Neural progenitor cell (in vitro differentiated cells): Measurements from ENCODE around the gene ZNF277. TPM values are rescaled to one million over a fixed set of nuclear protein-coding genes. Genes with fewer than 3 reads are reported as not detected.

Experiments
- DNase-seq: peaks from one replicate; pipeline ENCODE4 v3.0.0-alpha.2; 2016; ENCODE audit warnings: low spot score
- H2AFZ ChIP-seq: fragments of 200-600 bp; sonication (generic); replicated peaks from 2 replicates; pipeline ENCODE4 v1.6.1; 2016; ENCODE audit warnings: antibody characterized with exemption
- H3F3A ChIP-seq: fragments of 200-600 bp; sonication (generic); 2 replicates; pipeline ENCODE4 v1.6.1; 2016; ENCODE audit warnings: antibody characterized with exemption, low read depth
- H3K27ac ChIP-seq: fragments of 200-600 bp; sonication (generic); 2 replicates; pipeline ENCODE4 v1.5.1; 2016; ENCODE audit warnings: mild to moderate bottlenecking
- H3K27me3 ChIP-seq: fragments of 200-600 bp; sonication (generic); 2 replicates; pipeline ENCODE4 v1.6.1; 2016; ENCODE audit warnings: mild to moderate bottlenecking, moderate library complexity
- H3K36me3 ChIP-seq: fragments of 200-600 bp; sonication (generic); 2 replicates; pipeline ENCODE4 v1.5.1; 2016
- H3K4me1 ChIP-seq: fragments of 200-600 bp; sonication (generic); 2 replicates; pipeline ENCODE4 v1.6.1; 2016; ENCODE audit warnings: mixed run types
- H3K4me2 ChIP-seq: fragments of 200-600 bp; sonication (generic); 2 replicates; pipeline ENCODE4 v1.6.1; 2016
- H3K4me3 ChIP-seq: fragments of 200-600 bp; sonication (generic); 2 replicates; pipeline ENCODE4 v1.5.1; 2016
- H3K79me2 ChIP-seq: fragments of 200-600 bp; sonication (generic); 2 replicates; pipeline ENCODE4 v1.6.1; 2016; ENCODE audit warnings: low read depth
- H3K9ac ChIP-seq: fragments of 200-600 bp; sonication (generic); 2 replicates; pipeline ENCODE4 v1.6.1; 2016
- H3K9me3 ChIP-seq: fragments of 200-600 bp; sonication (generic); 2 replicates; pipeline ENCODE4 v1.5.1; 2016; ENCODE audit warnings: low read depth
- H4K20me1 ChIP-seq: fragments of 200-600 bp; sonication (generic); 2 replicates; pipeline ENCODE4 v1.6.1; 2016; ENCODE audit warnings: low read depth
- H3K27ac Mint-ChIP-seq: 3 replicates; pipeline ENCODE4 v1.8.0; 2021; ENCODE audit warnings: mixed read lengths
- H3K27me3 Mint-ChIP-seq: 2 replicates; pipeline ENCODE4 v1.8.0; 2022; ENCODE audit warnings: low read depth, mild to moderate bottlenecking, inconsistent platforms, moderate library complexity, mixed read lengths; ENCODE audit not compliant: insufficient read depth
- H3K36me3 Mint-ChIP-seq: 3 replicates; pipeline ENCODE4 v1.8.0; 2021; ENCODE audit warnings: mixed read lengths
- H3K4me1 Mint-ChIP-seq: 3 replicates; pipeline ENCODE4 v1.8.0; 2021; ENCODE audit warnings: mixed read lengths
- H3K4me3 Mint-ChIP-seq: 3 replicates; pipeline ENCODE4 v1.8.0; 2021; ENCODE audit warnings: mild to moderate bottlenecking, moderate library complexity, mixed read lengths
- H3K9me3 Mint-ChIP-seq: 3 replicates; pipeline ENCODE4 v1.8.0; 2020; ENCODE audit warnings: mixed read lengths
- EZH2 ChIP-seq: fragments of 200-600 bp; sonication (generic); IDR thresholded peaks from 2 replicates; pipeline ENCODE4 v1.6.1; 2017; ENCODE audit warnings: antibody characterized with exemption, mild to moderate bottlenecking, moderate library complexity
- EZH2phosphoT487 ChIP-seq: fragments of 200-600 bp; sonication (generic); IDR thresholded peaks from 2 replicates; pipeline ENCODE4 v1.6.1; 2017; ENCODE audit warnings: antibody characterized with exemption
- total RNA-seq: library from RNA; depleted of rRNA; stranded (reverse); fragments of >200 nt; gene quantifications from 2 replicates; pipeline ENCODE4 v1.2.3, GENCODE V29; 2015; ENCODE audit warnings: low replicate concordance
- TF ChIP-seq, protein P1 (sequence below): fragments of 200-600 bp; sonication (generic); IDR thresholded peaks from 2 replicates; pipeline ENCODE4 v1.5.1; 2017; ENCODE audit warnings: antibody characterized with exemption, mild to moderate bottlenecking

ZNF277 gene
- total RNA-seq, 1 donor from 2014 or later, result 55.5 TPM

DNA sequence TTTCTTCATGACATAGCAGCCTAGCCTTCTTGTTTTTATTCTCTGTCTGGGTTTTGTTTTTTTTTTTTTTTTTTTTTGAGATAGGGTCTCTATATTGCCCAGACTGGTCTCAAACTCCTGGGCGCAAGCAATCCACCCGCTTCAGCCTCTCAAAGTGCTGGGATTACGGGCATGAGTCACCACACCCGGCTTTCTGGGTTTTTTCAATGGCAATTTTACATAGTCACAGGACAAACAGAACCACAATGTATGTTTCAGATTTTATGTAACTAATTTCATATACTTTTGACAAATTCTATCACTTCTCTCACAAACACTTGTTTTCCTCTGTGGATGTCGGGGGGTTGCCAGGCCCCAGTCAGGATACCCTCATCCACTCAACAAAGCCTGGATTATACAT lies 16.8 kb upstream of the ZNF277 start:
- Mint-ChIP-seq H3K4me3 (no peak overlapping the region), H3K9me3 (peaks cover 5% of the 10 kb centered on the region), H3K27me3 (no peaks in the 10 kb centered on the region), H3K36me3 (peaks cover 7% of the 10 kb centered on the region), H3K27ac (no peak overlapping the region), H3K4me1 (peaks cover 11% of the 10 kb centered on the region)
- no peaks in the 10 kb centered on the region for H3K9me3 ChIP-seq
- H3K9ac ChIP-seq, result no peak overlapping the region
- no peak overlapping the region for H3K27ac ChIP-seq
- no peaks in the 10 kb centered on the region for H3K4me1 ChIP-seq
- no peaks in the 10 kb centered on the region for H3F3A ChIP-seq
- H3K27me3 ChIP-seq, result no peaks in the 10 kb centered on the region
- H3K4me3 ChIP-seq, result no peak overlapping the region
- no peaks in the 10 kb centered on the region for H3K79me2 ChIP-seq
- H3K4me2 ChIP-seq, result no peak overlapping the region
- TF ChIP-seq EZH2phosphoT487 (no peak), EZH2 (no peak)
- TF ChIP-seq, protein P1, sequence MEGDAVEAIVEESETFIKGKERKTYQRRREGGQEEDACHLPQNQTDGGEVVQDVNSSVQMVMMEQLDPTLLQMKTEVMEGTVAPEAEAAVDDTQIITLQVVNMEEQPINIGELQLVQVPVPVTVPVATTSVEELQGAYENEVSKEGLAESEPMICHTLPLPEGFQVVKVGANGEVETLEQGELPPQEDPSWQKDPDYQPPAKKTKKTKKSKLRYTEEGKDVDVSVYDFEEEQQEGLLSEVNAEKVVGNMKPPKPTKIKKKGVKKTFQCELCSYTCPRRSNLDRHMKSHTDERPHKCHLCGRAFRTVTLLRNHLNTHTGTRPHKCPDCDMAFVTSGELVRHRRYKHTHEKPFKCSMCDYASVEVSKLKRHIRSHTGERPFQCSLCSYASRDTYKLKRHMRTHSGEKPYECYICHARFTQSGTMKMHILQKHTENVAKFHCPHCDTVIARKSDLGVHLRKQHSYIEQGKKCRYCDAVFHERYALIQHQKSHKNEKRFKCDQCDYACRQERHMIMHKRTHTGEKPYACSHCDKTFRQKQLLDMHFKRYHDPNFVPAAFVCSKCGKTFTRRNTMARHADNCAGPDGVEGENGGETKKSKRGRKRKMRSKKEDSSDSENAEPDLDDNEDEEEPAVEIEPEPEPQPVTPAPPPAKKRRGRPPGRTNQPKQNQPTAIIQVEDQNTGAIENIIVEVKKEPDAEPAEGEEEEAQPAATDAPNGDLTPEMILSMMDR, result no peak
- H4K20me1 ChIP-seq, result no peaks in the 10 kb centered on the region
- no peak for DNase-seq
- H2AFZ ChIP-seq, result no peak overlapping the region
- H3K36me3 ChIP-seq, result no peaks in the 10 kb centered on the region

DNA sequence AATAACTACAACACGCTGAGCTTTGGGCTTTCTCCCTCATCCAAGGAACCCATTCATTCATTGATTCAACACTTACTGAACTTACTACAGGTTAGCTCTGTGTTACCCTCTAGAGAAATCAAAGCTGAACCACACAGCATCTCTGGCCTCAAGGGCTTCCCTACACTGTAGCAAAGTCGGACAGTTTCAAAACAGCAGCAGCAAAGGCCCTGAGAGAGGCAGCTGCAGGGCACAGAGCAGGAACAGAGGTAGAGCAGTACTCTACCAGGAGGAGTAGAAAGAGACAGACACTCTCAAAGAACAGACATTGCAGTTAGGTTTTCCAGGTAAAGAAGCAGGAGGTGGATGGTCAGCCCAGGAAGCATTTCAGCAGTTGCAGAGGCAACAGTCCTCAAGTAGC lies 16.4 kb upstream of the ZNF277 start:
- H3K4me2 ChIP-seq, result no peak overlapping the region
- DNase-seq, result no peak
- H3K9me3 Mint-ChIP-seq, result peaks cover 5% of the 10 kb centered on the region
- no peak overlapping the region for H3K4me3 Mint-ChIP-seq
- H3K4me1 Mint-ChIP-seq, result peaks cover 7% of the 10 kb centered on the region
- H2AFZ ChIP-seq, result no peak overlapping the region
- H3K4me1 ChIP-seq, result no peaks in the 10 kb centered on the region
- no peaks in the 10 kb centered on the region for H3K79me2 ChIP-seq
- no peak overlapping the region for H3K27ac ChIP-seq
- no peak overlapping the region for H3K27ac Mint-ChIP-seq
- H3K27me3 Mint-ChIP-seq, result no peaks in the 10 kb centered on the region
- H3K9ac ChIP-seq, result no peak overlapping the region
- no peak overlapping the region for H3K4me3 ChIP-seq
- no peaks in the 10 kb centered on the region for H4K20me1 ChIP-seq
- peaks cover 7% of the 10 kb centered on the region for H3K36me3 Mint-ChIP-seq
- H3K36me3 ChIP-seq, result no peaks in the 10 kb centered on the region
- H3K27me3 ChIP-seq, result no peaks in the 10 kb centered on the region
- no peaks in the 10 kb centered on the region for H3F3A ChIP-seq
- no peaks in the 10 kb centered on the region for H3K9me3 ChIP-seq
- TF ChIP-seq, protein P1, result no peak
- TF ChIP-seq EZH2phosphoT487 (no peak), EZH2 (no peak)

DNA sequence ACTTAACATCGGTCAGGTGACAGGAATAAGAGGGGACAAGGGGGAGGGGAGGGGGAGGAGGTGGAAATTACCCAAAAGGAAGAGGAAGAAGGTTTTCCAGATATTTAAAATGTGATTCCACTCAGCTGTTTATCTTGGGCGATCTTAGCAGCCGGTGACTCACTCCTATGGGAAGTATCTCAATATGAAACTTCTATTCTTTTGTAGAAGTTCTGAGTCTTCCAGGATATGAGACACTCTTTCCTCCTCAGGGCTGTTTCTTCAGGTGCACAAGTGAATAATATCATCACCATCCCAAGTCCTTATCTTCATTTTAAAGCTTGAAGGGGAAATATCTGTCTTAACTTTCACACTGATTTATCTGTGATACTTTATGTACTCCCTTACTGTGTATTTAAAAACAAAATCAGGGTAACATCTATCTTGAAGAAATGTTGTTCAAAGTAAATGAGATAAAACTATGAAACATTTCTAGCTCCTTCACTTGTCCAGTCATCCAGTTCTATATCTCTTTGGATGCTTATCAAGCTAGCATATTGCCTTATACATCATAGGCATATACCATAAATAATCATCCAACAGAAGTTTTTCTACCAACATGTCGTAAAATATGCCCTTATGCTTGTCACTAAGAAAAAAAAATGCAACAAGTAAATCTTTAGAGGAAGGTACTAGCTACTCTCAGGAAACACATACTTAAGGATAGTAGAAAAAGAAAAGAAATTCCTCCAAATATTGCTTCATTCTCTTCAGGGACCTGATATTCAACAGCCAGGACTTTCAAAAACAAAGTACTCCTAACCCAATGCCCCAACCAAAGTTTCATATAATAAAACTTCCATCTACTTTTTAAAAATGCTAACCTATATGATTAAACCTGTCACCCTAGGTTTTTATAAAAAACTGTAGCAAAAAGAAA lies 14.0 kb upstream of the ZNF277 start:
- H3K27me3 ChIP-seq, result no peaks in the 10 kb centered on the region
- H3K4me2 ChIP-seq, result no peak overlapping the region
- H4K20me1 ChIP-seq, result no peaks in the 10 kb centered on the region
- H3K4me3 Mint-ChIP-seq, result no peak overlapping the region
- H3K36me3 ChIP-seq, result no peaks in the 10 kb centered on the region
- H3K4me3 ChIP-seq, result no peak overlapping the region
- H3K79me2 ChIP-seq, result no peaks in the 10 kb centered on the region
- H3K27ac ChIP-seq, result no peak overlapping the region
- H3K9me3 ChIP-seq, result no peaks in the 10 kb centered on the region
- DNase-seq, result no peak
- peaks cover 7% of the 10 kb centered on the region for H3K36me3 Mint-ChIP-seq
- no peaks in the 10 kb centered on the region for H3K27me3 Mint-ChIP-seq
- TF ChIP-seq, protein P1, result no peak
- H3K27ac Mint-ChIP-seq, result no peak overlapping the region
- no peak overlapping the region for H3K9ac ChIP-seq
- H3K4me1 ChIP-seq, result no peaks in the 10 kb centered on the region
- H3F3A ChIP-seq, result no peaks in the 10 kb centered on the region
- peaks cover 5% of the 10 kb centered on the region for H3K9me3 Mint-ChIP-seq
- H3K4me1 Mint-ChIP-seq, result no peaks in the 10 kb centered on the region
- H2AFZ ChIP-seq, result no peak overlapping the region
